Activated CD4-positive, alpha-beta T cell treated with anti-CD3 and anti-CD28 coated beads, Interleukin-2, amount 50 U/mL, for 1 hour (primary cell): Measurements from ENCODE around the gene RNF141.

ENCODE experiments used
- DNase-seq: peaks from one replicate; pipeline ENCODE4 v3.0.0-alpha.2; 2020

Gene RNF141

DNA sequence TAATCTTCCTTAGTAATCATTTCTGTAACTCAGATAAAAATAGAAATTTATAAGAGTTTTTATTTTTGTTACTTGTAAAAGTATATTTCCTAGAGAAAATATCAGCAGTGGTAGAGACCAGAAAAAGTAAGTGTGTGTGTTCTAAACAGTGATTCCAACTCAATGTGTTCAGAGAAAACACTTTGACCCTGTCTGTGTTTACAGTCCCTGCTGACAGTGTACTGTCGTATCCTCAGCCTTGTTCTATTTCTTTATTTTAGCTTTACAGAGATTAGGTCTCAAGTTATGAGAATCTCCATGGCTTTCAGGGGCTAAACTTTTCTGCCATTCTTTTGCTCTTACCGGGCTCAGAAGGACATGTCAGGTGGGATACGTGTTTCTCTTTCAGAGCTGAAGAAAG lies 17.3 kb upstream of the RNF141 start:
- no peak for DNase-seq

DNA sequence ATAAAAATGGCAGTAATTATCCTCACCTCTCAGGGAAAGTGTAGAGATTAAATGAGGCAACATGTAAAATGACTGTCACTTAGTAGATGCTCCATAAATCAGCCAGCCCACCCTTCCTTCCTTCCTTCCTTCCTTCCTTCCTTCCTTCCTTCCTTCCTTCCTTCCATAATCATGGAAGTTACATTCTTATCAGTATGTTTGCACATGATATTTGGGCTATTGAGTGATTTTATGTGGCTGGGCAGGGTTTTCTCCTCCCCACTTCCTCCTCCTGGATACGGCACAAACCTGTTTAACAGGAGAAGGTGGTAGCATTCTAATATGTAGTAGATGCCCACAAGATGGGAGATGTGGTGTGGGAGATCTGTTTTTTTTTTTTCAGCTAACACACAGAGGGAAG lies 15.6 kb upstream of the RNF141 start:
- DNase-seq = no peak

DNA sequence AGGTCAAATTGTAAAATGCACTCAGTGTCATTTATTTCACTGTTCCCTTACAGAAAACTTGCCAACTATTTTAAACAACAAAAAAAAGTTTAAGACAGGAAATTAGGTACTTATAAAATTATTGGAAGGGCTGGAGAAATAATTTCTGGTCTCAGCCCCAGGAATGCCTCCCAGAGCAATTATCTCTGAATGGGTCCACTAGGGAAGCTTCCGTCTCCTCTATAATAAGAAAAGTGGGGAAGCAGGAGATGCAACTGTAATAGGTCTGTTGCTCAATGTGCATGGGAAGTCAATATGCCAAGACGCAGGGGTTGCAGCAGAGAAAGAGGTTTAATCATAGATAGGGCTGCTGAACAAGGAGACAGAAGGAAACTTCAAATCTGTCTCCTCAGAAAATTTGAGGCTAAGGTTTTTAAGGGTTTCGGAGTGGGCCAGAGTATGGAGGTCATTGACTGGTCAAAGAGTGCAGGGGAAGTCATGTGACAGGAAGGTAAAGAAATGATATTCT lies 10.9 kb upstream of the RNF141 start:
- no peak for DNase-seq

DNA sequence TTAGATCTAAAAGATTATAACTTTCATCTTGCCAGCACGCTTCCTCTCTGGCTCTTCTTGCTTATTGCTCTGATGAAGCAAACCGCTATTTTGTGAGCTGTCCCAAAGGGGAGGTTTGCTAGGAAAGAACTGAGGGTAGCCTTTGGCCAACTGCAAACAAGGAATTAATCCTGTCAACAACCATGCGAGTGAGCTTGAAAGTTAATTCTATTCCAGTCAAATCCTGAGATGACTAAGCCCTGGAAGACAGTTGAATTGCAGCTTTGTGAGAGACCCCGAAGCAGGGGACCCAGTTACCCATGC lies 10.3 kb upstream of the RNF141 start:
- no peak for DNase-seq

DNA sequence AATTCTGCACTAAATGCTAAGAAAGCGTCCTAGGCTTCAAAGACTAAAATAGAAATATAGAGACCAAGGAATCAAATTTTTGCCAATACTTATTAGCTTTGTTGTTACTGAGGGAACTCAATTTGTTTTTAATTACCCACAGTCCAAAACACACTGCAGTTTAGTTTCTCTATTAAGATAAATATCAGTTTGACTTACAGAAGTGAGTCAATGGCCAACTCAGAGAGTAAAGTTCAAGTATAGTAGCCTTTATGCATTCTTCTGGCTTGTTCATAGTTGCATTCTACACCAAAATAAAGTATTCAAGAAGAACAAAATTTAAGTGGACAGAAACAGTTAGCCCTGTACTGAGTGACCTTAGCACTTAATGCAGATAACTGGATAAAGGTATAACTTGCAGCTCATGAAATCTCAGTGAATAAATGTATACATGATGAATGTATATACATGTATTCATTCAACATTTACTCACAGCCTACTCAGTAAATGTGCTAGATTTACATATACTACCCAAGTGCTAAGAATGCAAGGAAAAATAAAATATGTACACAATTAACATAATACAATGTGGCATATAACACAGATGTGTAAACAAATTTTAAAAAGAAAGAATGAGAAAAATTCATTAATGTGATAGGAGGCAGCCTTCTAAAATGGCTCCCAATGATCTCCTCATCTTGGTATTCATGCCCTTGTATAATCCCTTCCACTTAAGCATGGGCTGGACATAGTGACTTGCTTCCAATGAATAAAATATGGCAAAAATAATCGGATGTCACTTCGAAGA lies 9.7 kb upstream of the RNF141 start:
- DNase-seq = no peak

DNA sequence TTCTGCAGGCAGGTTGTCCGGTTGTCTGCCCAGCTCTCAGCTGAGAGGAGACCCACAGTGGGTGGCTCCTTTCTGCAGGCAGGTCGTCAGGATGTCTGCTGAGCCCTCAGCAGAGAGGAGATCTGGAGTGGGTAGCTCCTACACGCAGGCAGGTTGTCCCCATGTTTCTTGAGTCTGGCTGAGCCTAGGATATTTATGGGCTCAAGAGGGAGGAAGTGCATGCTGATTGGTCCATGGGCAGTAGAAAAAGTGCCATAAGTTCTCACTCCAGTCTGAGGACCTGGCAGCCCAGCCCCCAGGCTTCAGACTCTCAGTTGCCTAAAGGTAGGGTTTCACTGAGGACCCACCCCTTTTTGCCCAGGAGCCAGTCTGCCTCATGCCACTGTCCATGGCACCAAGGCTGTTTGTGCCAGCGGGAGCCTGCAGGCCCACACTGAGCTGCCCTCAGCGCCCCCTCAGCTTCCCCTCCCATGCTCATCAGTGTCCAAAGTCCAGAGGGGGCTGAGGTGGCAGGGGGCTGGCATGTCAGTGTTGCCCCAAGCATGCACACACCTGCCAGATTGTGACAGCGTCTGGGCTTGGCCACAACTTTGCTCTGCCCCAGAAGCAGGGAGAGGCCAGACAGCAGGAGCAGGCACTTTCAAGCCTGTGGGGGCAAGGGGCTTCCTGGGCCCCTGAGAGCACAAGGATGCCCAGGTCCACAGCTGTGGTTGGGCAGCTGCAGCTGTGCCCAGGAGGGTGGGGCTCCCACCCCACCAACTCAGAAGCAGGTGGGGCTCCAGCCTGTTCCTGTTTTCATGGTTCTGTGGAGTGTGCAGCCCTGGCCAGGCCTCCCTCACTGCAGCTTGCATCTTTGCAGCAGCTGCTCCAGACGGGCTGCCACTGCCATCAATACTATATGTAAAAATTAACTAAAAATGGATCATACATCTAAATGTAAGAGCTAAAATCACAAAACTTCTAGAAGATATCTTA lies 3.8 kb upstream of the RNF141 start:
- no peak for DNase-seq

DNA sequence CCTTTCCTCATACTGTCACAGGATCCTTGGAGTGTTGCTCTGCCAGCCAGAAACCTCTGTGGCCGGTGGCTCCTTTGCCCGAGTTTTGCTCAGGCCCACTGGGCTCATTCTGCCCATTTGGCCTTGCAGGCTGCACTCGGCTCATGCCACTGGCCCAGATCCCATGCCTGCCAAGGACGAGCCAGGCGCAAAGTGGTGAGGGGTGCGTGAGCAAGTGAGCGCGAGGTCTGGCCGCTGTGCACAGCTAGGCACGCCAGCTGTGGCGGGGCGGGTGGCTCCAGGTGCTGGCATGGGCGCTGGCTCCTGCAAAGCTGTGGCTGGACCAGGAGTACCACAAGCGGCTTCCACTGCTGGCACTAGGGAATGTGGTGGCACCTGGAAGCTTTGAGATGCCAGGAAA lies 2.8 kb upstream of the RNF141 start:
- no peak for DNase-seq

DNA sequence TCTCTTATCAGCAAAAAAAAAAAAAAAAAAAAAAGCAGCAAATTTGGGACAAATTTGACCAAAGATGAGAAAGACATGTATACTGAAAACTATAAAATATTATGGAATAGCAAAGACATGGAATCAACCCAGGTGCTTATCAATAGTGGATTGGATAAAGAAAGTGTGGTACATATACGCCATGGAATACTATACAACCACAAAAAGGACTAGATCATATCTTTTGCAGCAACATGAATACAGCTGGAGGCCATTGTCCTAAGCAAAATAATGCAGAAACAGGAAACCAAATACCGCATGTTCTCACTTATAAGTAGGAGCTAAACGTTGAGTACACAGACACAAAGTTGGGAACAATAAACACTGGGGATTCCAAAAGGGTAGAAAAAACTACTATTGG lies 1.8 kb upstream of the RNF141 start:
- DNase-seq = no peak

DNA sequence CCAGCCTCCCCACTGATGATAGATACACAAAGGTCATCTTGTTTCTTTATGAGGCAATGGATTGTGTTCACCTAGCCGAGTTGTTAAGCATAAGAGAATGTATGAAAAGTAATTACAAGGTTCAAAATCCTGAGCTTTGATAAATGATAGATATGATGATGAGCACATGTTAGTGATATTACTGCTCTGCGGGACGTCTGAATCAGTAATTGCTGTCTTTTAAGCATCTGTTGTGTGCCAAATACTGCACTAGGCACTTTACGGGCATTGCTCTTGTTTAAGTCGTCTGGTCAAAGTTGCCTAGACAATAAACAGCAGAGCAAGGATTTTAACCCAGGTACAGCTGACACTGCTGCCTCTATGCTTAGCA lies 559 bp upstream of the RNF141 start:
- no peak for DNase-seq

DNA sequence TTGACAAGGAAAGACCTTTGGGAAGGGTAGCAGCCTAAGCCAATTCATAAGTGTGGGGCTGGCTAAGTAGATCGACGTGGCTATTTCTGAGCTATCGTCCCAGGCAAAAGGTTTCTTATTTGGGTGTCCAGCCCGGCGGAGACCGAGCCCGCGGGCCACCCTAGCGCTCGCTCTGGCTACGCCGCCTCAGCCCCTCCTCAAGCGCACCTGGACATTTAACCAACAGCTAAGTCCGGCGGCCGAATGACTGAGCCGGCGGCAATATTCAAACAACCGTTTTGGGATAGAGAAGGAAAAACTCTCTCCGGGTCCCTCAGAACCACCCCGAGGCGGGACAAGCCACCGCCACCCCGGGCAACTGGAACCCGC lies 457 bp downstream of the RNF141 start:
- DNase-seq = no peak

DNA sequence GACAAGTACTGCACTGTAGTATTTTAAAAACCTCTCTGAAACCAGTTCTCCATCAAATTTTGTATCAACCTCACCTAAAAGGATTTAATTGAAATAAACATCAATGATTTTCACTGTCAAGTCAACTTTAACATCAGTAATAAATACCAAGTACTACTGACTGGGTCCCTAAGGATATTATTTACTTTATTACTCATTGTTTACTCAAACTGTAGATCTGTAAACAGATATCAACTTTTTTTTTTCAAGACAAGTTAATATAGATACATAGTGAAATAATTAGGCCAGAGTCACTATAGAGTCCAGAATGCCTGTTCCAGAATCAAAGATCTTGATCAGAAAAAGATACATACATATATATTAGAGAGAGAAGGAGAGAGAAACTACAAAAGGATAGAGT lies 1.6 kb downstream of the RNF141 start:
- DNase-seq = no peak

DNA sequence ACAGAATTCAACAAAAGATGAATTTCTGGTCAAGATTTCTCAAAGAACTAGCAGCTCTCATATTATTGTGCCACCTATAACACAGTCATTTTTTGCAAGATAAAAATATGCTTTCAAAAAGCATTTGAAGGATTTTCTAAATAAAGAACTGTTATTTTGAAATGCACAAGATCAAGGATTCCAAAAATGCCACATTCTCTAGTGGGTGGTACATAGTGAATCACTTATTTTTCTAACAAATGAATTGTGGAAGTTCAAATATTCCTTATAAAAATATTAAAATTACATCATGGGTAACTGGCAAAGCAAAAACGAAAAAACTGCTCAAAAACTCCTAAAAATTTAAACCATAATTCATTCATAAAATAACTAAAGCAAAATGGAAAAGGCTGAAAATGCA lies 2.1 kb downstream of the RNF141 start:
- no peak for DNase-seq

DNA sequence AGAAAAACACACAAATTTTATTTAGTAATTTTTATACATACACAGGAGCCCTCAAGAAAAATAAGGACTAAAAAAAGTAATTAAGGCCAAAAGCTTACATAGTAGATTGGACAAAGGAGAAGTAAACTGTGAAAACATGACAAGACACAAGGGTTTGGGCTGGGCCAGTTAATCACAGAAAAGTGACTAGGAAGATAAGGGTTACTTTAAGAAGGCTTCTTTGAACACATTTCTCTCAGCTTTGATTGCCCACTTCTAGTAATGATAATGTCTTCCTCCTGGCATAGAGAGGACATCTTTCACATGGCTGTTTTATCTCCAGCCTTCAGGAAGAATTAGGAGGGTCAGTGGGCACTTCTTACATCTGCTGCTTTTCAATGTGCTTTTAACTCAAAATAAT lies 3.4 kb downstream of the RNF141 start:
- DNase-seq = no peak

DNA sequence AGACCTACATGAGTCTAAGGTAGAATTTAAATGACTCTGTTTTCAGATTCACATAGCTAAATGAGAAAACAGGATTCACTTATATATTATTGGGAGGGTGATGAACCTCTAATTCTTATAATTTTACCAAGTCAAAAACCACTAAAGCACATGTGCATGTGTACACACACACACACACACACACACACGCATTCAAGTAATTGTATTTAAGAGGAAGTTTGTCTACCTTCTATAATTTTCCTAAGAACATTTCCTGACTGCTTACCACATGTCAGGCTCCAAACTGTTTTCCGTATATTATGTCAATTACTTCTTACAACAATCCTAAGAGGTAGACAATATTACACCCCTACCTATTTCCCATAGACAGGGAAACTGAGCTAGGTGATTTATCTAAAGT lies 6.7 kb downstream of the RNF141 start:
- no peak for DNase-seq

DNA sequence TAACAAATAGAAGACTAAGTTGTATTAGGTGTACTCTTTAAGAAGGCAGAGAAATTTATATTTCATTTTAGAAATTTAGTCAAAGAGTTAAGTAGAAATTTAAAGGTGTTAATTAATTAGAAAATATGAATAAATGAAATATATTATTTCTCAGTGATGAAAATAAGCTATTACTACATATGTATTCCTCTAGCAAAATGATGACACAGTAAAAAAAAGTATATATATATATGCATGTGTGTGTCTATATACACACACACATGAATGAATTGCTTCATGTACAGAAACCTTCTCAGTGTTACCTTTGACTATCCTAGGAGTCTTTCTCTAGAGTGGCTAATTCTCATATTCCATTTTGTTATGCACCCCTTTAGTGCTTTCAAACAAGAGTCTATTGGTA lies 7.7 kb downstream of the RNF141 start:
- no peak for DNase-seq

DNA sequence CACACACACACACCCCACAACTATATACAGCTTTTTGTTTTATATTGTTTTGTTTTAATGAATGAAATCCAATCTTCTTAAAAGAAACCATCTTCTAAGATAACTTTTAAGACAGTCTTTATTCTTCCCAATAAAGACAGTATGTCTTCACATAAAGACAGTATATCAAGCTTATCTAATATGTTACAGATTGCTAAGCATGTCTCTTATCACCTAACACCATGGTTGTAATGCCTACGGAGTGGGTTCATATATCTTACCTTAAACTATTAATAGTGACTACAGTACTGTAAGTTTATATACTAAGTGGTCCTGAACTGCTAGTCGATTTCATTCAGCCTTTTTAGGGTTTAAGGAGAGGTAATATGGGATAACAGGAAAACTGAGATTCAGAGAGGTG lies 8.5 kb downstream of the RNF141 start:
- no peak for DNase-seq

DNA sequence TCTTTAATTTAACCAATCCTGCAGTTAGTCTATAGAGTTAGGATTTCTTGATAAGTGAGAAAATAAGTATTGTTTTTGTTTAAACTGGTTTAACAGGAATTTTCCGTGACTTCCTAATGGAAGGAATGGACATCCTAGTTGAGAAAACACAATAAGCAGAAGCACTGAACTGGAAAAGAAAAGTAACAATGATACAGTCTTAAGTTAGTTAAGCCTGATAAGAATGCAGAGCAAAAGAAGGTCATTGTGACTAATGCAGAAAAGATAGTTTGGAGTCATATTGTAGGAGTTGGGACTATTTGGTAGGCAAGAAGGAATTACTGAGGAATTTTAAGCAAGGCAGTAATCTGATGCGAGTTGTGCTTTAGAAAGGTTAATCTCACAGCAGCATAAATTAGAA lies 11.7 kb downstream of the RNF141 start:
- no peak for DNase-seq

DNA sequence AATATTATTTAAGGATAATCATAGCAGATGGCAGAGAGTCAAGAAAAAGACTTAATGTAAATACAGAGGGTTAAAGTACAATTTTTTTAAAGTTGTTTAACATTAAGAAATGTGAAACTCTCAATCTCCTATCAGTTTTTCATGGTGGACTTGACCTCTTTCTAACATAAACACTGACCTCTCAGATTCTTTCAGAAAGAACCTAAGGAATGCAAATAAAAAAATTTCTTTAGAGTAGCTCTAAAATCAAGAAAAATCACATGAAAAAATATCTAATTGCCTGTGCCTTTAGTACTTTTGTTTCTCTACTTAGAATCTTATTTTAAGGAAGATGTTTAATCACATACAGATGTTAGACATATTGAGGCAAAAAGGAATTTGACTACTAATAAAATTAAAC lies 12.9 kb downstream of the RNF141 start:
- no peak for DNase-seq

DNA sequence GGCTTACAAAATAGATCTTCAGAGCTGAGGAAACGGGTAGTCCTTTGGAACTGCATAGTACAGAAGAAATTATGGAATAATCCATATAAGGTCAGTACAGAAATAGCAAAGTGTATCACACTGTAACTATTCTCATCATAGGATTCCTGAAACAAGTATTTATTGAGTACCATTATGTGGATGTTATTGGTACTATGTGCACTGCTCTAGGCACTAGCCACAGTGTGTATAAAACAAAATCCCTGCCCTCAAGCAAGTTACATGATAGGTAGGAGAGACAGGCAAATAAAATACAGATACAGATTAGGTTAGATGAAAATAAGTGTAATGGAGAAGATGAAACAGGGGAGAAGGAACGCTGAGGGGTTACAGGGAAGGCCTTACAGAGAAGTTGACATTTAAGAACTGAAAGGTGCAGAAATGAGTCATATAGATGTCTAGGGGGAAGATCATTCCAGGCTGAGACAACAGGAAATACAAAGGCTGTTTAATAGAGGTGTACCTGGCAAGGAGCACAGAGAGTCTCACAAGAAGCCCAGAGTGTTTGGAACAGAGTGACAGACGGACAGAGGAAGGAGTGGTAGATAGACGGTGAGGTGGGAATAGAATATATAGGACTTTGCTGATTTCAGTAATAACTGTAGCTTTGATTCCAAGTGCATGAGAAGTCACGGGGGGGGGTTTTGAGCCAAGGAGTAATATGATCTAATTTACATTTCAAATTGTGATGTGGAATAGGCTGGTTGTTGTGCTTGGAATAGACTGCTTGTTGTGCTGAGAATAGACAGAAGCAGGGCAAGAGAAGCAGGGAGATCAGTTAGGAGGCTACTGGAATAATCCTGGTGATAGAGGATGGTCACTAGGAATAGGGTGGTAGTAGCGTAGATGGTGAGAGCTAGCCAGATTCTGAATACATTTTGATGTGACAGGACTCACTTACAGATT lies 13.7 kb downstream of the RNF141 start:
- DNase-seq = no peak

DNA sequence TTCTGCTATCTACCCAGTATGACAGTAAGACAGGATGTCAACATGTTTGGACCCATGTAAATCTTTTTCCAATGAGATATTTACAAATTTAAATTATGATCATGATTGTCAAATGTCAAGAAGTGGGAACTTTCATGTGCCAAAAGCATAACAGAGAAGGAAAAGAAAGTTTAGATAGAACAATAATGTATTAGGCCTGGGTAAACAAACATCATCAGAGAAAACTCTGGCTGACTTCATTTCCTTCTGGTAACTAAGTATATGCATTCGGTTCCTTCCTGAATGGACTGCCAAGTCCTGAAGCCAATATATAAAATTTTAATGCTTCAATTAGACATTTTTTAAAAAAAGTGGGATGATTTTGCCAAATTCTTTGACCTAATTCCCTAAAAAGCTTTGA lies 16.5 kb downstream of the RNF141 start:
- DNase-seq = no peak

DNA sequence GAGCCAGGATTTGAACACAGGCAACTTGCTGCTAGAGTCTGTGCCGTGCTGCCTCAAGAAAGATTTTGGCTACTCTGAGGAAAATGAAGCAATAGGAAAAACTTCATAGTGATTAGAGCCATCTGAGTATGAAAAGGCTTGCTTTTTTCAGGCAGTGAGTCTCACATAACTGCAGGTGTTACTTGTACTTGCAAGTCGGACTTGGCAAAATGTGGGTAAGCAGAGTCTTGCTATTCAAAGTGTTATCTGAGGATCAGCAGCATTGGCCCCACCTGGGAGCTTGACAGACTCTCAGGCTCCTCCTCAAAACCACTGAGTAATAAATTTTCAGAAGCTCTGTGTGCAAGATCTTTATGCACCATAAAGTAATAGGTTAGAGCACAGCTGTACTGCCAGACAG lies 18.1 kb downstream of the RNF141 start:
- no peak for DNase-seq

DNA sequence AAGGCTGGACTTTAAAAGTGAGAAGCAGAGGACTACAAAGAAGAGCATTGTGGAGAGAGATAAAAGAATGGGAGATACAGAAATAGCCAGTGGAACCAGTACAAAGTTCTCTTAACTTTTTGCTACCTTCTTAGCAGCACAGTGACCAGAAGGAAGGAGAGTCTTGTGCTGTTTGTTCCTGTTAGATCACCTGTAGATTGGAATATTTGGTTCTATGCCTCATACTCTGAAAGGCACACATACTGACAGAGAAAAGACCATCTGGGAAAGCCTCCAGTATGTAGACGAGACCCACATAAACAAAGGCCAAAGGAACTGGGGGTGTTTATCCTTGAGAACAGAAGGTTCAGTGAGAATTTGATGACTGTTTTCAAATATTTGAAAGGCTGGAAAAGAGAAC lies 18.7 kb downstream of the RNF141 start:
- no peak for DNase-seq

DNA sequence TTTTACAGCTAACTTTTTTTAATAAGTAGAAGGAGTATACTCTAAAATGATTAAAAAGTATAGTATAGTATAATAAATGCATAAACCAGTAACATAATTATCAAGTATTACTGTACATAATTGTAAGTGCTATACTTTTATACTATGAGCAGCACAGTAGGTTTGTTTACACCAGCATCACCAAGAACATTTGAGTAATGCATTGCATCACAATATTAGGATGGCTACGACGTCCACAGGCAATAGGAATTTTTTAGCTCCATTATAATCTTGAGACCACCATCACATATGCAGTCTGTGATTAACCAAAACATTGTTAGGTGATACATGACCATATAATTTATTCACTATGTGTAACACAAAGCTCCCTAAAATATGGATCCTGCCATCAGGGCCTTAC lies 20.4 kb downstream of the RNF141 start:
- no peak for DNase-seq
